ACC112 (cell line): ENCODE data around the gene EFHC2.

ENCODE experiments used
- H2AFZ ChIP-seq: fragments of 200-600 bp; sonication (generic); one replicate; pipeline ENCODE4 v1.6.0; 2017; ENCODE audit warnings: antibody characterized with exemption, low read length; ENCODE audit not compliant: unreplicated experiment
- H3K27ac ChIP-seq: fragments of 200-600 bp; sonication (generic); 2 replicates; pipeline ENCODE4 v1.5.1; 2014; ENCODE audit warnings: low read depth, mild to moderate bottlenecking, antibody characterized with exemption, low read length, moderate library complexity
- H3K27me3 ChIP-seq: fragments of 200-600 bp; sonication (generic); 2 replicates; pipeline ENCODE4 v1.6.1; 2014; ENCODE audit warnings: mild to moderate bottlenecking, antibody characterized with exemption, low read length, moderate library complexity, mixed read lengths; ENCODE audit not compliant: insufficient read depth
- H3K36me3 ChIP-seq: fragments of 200-600 bp; sonication (generic); 2 replicates; pipeline ENCODE4 v1.6.1; 2016; ENCODE audit warnings: mild to moderate bottlenecking, antibody characterized with exemption, low read length, moderate library complexity, mixed read lengths; ENCODE audit not compliant: insufficient read depth
- H3K4me1 ChIP-seq: fragments of 200-600 bp; sonication (generic); one replicate; pipeline ENCODE4 v1.6.1; 2016; ENCODE audit warnings: low read length, mixed read lengths; ENCODE audit not compliant: insufficient read depth, unreplicated experiment, control insufficient read depth
- H3K4me3 ChIP-seq: fragments of 200-600 bp; sonication (generic); 2 replicates; pipeline ENCODE4 v1.5.1; 2014; ENCODE audit warnings: mild to moderate bottlenecking, low read depth, low read length
- H3K79me2 ChIP-seq: fragments of 200-600 bp; sonication (generic); one replicate; pipeline ENCODE4 v1.6.0; 2016; ENCODE audit warnings: low read length; ENCODE audit not compliant: control insufficient read depth, unreplicated experiment, insufficient read depth

Gene EFHC2

GRCh38 chrX:44105228-44105913, 238.1 kb downstream of the EFHC2 start:
- Histone ChIP-seq H3K4me3 (no peak overlapping the region), H3K27ac (no peak overlapping the region), H3K36me3 (no peaks in the 10 kb centered on the region), H3K27me3 (no peaks in the 10 kb centered on the region), H3K79me2 (no peaks in the 10 kb centered on the region), H3K4me1 (peaks cover 4% of the 10 kb centered on the region), H2AFZ (no peak overlapping the region)

GRCh38 chrX:44104699-44105098, 238.8 kb downstream of the EFHC2 start:
- no peaks in the 10 kb centered on the region for H3K27me3 ChIP-seq
- H3K4me1 ChIP-seq = peaks cover 4% of the 10 kb centered on the region
- no peaks in the 10 kb centered on the region for H3K79me2 ChIP-seq
- H3K36me3 ChIP-seq = no peaks in the 10 kb centered on the region
- H3K4me3 ChIP-seq = no peak overlapping the region
- H3K27ac ChIP-seq = no peak overlapping the region
- H2AFZ ChIP-seq = no peak overlapping the region

- Histone ChIP-seq H3K79me2 (no peaks in the 10 kb centered on the region), H3K4me3 (no peak overlapping the region), H3K4me1 (peaks cover 4% of the 10 kb centered on the region), H3K36me3 (no peaks in the 10 kb centered on the region), H3K27me3 (no peaks in the 10 kb centered on the region), H3K27ac (no peak overlapping the region), H2AFZ (no peak overlapping the region)
These were observed 242.2 kb downstream of the EFHC2 start for GRCh38 chrX:44101281-44101680.

- H3K79me2 ChIP-seq = no peaks in the 10 kb centered on the region
- no peaks in the 10 kb centered on the region for H3K27me3 ChIP-seq
- H3K27ac ChIP-seq = no peak overlapping the region
- H3K4me3 ChIP-seq = no peak overlapping the region
- H3K4me1 ChIP-seq = peaks cover 4% of the 10 kb centered on the region
- H3K36me3 ChIP-seq = no peaks in the 10 kb centered on the region
- no peak overlapping the region for H2AFZ ChIP-seq
These were observed 244.1 kb downstream of the EFHC2 start for GRCh38 chrX:44099366-44099765.
